HFFc6 (cell line): ENCODE measurements around the gene ESRRB. TPM values are rescaled to one million over a fixed set of nuclear protein-coding genes. Genes with fewer than 3 reads are reported as not detected.

ENCODE experiments used
- DNase-seq: peaks from one replicate; pipeline ENCODE4 v3.0.0-alpha.2; 2018
- H3K27ac Mint-ChIP-seq: 2 replicates; pipeline ENCODE4 v1.8.0; 2020; ENCODE audit warnings: mild to moderate bottlenecking, mixed read lengths
- H3K27me3 Mint-ChIP-seq: 2 replicates; pipeline ENCODE4 v1.8.0; 2021; ENCODE audit warnings: mild to moderate bottlenecking, moderate library complexity, mixed read lengths; ENCODE audit not compliant: insufficient read depth
- H3K36me3 Mint-ChIP-seq: 2 replicates; pipeline ENCODE4 v1.8.0; 2021; ENCODE audit warnings: low read depth, mixed read lengths
- H3K4me1 Mint-ChIP-seq: 2 replicates; pipeline ENCODE4 v1.8.0; 2020; ENCODE audit warnings: low read depth, mixed read lengths
- H3K4me3 Mint-ChIP-seq: 2 replicates; pipeline ENCODE4 v1.8.0; 2020; ENCODE audit warnings: mild to moderate bottlenecking, moderate library complexity, mixed read lengths
- H3K9me3 Mint-ChIP-seq: 2 replicates; pipeline ENCODE4 v1.8.0; 2020; ENCODE audit warnings: mild to moderate bottlenecking, mixed read lengths
- CTCF ChIP-seq: fragments of 200-600 bp; sonication (generic); IDR thresholded peaks from 2 replicates; pipeline ENCODE4 v1.5.0; 2021; ENCODE audit warnings: antibody characterized with exemption, mild to moderate bottlenecking
- total RNA-seq, 6 experiments: library from RNA; stranded (reverse); fragmentation: NEBNext Ultra II Directional; extraction: Animal tissue kit (Norgen Biotek cat#: 25700); gene quantifications; 2 replicates in 1 of 6; 3 replicates in 5 of 6; pipeline ENCODE4 v1.2.3, GENCODE V29; 2021

ESRRB gene
- total RNA-seq, 6 experiments from 2014 or later = not detected

- Mint-ChIP-seq H3K27me3 (peaks cover 30% of the 10 kb centered on the region), H3K27ac (no peak overlapping the region), H3K4me3 (no peak overlapping the region), H3K36me3 (no peaks in the 10 kb centered on the region), H3K4me1 (no peaks in the 10 kb centered on the region), H3K9me3 (no peaks in the 10 kb centered on the region)
- no peak for TF ChIP-seq CTCF
- no peak for DNase-seq
Measured at GRCh38 chr14:76394569-76394968, 18.6 kb downstream of the ESRRB start.

GRCh38 chr14:76395161-76395560 is 19.2 kb downstream of the ESRRB start:
- TF ChIP-seq CTCF = no peak
- DNase-seq = no peak
- no peaks in the 10 kb centered on the region for H3K4me1 Mint-ChIP-seq

GRCh38 chr14:76396714-76397187 is 20.8 kb downstream of the ESRRB start:
- no peaks in the 10 kb centered on the region for H3K9me3 Mint-ChIP-seq
- no peak for TF ChIP-seq CTCF
- H3K4me1 Mint-ChIP-seq = no peaks in the 10 kb centered on the region
- peaks cover 31% of the 10 kb centered on the region for H3K27me3 Mint-ChIP-seq
- H3K36me3 Mint-ChIP-seq = no peaks in the 10 kb centered on the region
- H3K27ac Mint-ChIP-seq = no peak overlapping the region
- no peak for DNase-seq
- no peak overlapping the region for H3K4me3 Mint-ChIP-seq

More at GRCh38 chr14:76395161-76395560, 19.2 kb downstream of the ESRRB start:
- Mint-ChIP-seq H3K27me3 (peaks cover 30% of the 10 kb centered on the region), H3K36me3 (no peaks in the 10 kb centered on the region), H3K9me3 (no peaks in the 10 kb centered on the region), H3K4me3 (no peak overlapping the region), H3K27ac (no peak overlapping the region)

- Mint-ChIP-seq H3K36me3 (no peaks in the 10 kb centered on the region), H3K9me3 (no peaks in the 10 kb centered on the region), H3K4me1 (no peaks in the 10 kb centered on the region), H3K4me3 (no peak overlapping the region), H3K27me3 (peaks cover 48% of the 10 kb centered on the region), H3K27ac (no peak overlapping the region)
- TF ChIP-seq CTCF = no peak
- DNase-seq = no peak
Measured at GRCh38 chr14:76405627-76406026, 29.7 kb downstream of the ESRRB start.

GRCh38 chr14:76407449-76408150 is 31.7 kb downstream of the ESRRB start:
- Mint-ChIP-seq H3K4me3 (no peak overlapping the region), H3K4me1 (no peaks in the 10 kb centered on the region), H3K27ac (no peak overlapping the region), H3K9me3 (no peaks in the 10 kb centered on the region), H3K36me3 (no peaks in the 10 kb centered on the region), H3K27me3 (peaks cover 47% of the 10 kb centered on the region)
- no peak for DNase-seq
- no peak for TF ChIP-seq CTCF
